Uterus (tissue), 4 donors: ENCODE data around the gene ADGRG6. TPM values are rescaled to one million over a fixed set of nuclear protein-coding genes. Genes with fewer than 3 reads are reported as not detected.

Experiments used
- DNase-seq, 2 donors: peaks; one replicate each; pipeline ENCODE4 v3.0.0-alpha.2; 2019 to 2020
- H3K27ac ChIP-seq, 2 donors: fragments of 200-600 bp; sonication (generic); 1 replicate in 1 of 2; 2 replicates in 1 of 2; pipeline ENCODE4 v1.5.1; 2016 to 2018
- H3K27me3 ChIP-seq, 2 donors: fragments of 200-600 bp; sonication (generic); one replicate each; pipeline ENCODE4 v1.5.1; 2018 to 2019; ENCODE audit warnings: control low read depth in 1 of 2
- H3K36me3 ChIP-seq, 2 donors: fragments of 200-600 bp; sonication (generic); one replicate each; pipeline ENCODE4 v1.5.1; 2019; ENCODE audit warnings: control low read depth in 1 of 2
- H3K4me1 ChIP-seq, 2 donors: fragments of 200-600 bp; sonication (generic); one replicate each; pipeline ENCODE4 v1.5.1; 2018 to 2019; ENCODE audit warnings: control low read depth in 1 of 2
- H3K4me3 ChIP-seq, 2 donors: fragments of 200-600 bp; sonication (generic); 1 replicate in 1 of 2; 2 replicates in 1 of 2; pipeline ENCODE4 v1.5.1; 2018 to 2019; ENCODE audit warnings: mild to moderate bottlenecking in 1 of 2
- H3K9me3 ChIP-seq, 2 donors: fragments of 200-600 bp; sonication (generic); one replicate each; pipeline ENCODE4 v1.5.1; 2019; ENCODE audit warnings: control low read depth in 1 of 2
- CTCF ChIP-seq, 4 experiments: fragments of 200-600 bp in 2 of 4; fragments of 450-650 bp in 2 of 4; sonication (generic) in 2 of 4; IDR thresholded peaks; one replicate each; pipeline ENCODE4 v1.5.1; 2016 to 2019; ENCODE audit warnings: antibody characterized with exemption in 4 of 4, mild to moderate bottlenecking in 2 of 4, moderate library complexity in 1 of 4
- POLR2A ChIP-seq, 2 donors: fragments of 450-650 bp; IDR thresholded peaks; one replicate each; pipeline ENCODE4 v1.6.1; 2016; ENCODE audit warnings: antibody characterized with exemption in 2 of 2, mild to moderate bottlenecking in 1 of 2, moderate library complexity in 1 of 2
- intact Hi-C: fragments of 100-400 bp; cut with DNase I; formaldehyde crosslinking; loops from one replicate; pipeline ENCODE4 v1.15.1; 2023; ENCODE audit warnings: low total_unique reads
- total RNA-seq, 4 donors: library from RNA; depleted of rRNA in 3 of 4; stranded (reverse); fragments of >200 nt in 3 of 4; gene quantifications; one replicate each; pipeline versions ENCODE4 v1.1.0 to v1.2.4, GENCODE V29; 2014 to 2023
- donor health status: DM: yes; HTN: yes; CAD: no.

ADGRG6 gene
- total RNA-seq, 4 donors from 2014 or later = 3.6 to 23.8 (median 9.5) TPM

DNA sequence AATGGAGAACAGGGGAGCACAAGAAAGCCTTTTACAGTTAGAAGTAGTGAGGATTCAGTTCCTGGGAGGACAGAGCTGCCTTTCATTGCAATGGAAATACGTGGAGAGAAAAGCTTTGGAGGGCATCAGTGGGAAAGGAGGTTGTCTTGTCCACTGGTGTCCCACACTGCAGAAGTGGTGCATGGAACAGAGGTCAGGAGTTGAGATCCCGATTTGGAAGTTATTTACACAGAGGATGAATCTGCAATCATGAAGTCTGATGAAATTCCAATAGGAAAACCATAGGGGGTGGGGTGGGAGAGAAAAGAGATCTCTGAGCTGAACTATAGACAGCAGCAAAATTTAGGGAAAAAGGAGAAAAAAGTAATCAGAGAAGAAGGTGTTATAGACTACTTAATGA is 33.6 kb downstream of the ADGRG6 start:
- Histone ChIP-seq H3K4me3 (no peak overlapping the region), H3K27ac (no peak overlapping the region), H3K9me3 (no peaks in the 10 kb centered on the region), H3K4me1 (no peaks in the 10 kb centered on the region), H3K36me3 (no peaks in the 10 kb centered on the region), H3K27me3 (no peaks in the 10 kb centered on the region)
- TF ChIP-seq POLR2A (IDR thresholded peaks at IDR 0.05) = no peak
- no peak for TF ChIP-seq CTCF (IDR thresholded peaks at IDR 0.05)
- DNase-seq = no peak
- intact Hi-C loops = no loop called here

DNA sequence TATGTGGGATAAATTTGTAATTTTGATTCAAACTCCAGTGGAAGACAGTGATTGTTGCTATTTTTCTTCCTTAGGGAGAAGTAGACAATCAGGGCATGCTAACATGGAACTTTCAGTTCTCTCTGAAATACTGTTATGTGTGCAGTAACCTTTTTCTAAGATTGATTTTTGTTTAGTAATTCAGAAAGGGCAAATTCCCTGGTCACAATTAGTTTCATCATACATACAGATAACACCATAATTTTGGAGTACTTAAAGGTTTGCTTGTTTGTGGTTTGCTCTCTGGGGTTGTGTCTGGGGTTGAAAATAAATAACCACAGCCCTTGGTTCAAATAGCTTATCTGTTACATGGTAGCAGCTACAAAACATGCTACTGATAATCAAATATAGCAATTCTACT is 34.4 kb downstream of the ADGRG6 start:
- H3K9me3 ChIP-seq = no peaks in the 10 kb centered on the region
- intact Hi-C loops = no loop called here
- no peak for DNase-seq
- H3K27ac ChIP-seq = no peak overlapping the region
- H3K27me3 ChIP-seq = no peaks in the 10 kb centered on the region
- no peak overlapping the region for H3K4me3 ChIP-seq
- no peak for TF ChIP-seq CTCF (IDR thresholded peaks at IDR 0.05)
- no peak for TF ChIP-seq POLR2A (IDR thresholded peaks at IDR 0.05)
- H3K4me1 ChIP-seq = no peaks in the 10 kb centered on the region
- H3K36me3 ChIP-seq = no peaks in the 10 kb centered on the region

DNA sequence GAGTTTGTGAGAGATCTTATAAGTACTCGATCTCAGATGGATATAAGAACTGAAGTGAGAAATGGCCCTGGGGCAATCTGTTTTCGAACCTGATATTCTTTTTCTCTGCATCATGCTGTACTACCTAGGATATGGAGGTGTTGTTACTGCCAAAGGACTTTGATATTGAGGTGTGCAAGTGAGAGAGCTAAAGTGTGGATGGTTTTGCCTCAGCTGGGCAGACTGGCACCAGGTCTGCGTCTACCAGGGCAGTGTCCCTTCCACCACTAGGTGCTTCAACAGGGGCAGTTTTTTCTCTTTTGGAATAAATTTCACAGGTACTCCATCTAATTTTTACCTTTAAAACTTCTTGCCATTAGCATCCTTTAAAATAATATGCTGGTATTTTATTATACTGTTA is 35.0 kb downstream of the ADGRG6 start:
- Histone ChIP-seq H3K27ac (no peak overlapping the region), H3K36me3 (no peaks in the 10 kb centered on the region), H3K27me3 (no peaks in the 10 kb centered on the region), H3K4me3 (no peak overlapping the region), H3K9me3 (no peaks in the 10 kb centered on the region), H3K4me1 (no peaks in the 10 kb centered on the region)
- intact Hi-C loops = no loop called here
- TF ChIP-seq POLR2A (IDR thresholded peaks at IDR 0.05) (no peak), CTCF (IDR thresholded peaks at IDR 0.05) (no peak)
- DNase-seq = no peak

GRCh38 chr6:142339113-142339512 is 37.3 kb downstream of the ADGRG6 start:
- TF ChIP-seq POLR2A (IDR thresholded peaks at IDR 0.05) (no peak), CTCF (IDR thresholded peaks at IDR 0.05) (no peak)
- H3K27me3 ChIP-seq = peaks cover 0 to 4% of the 10 kb centered on the region in 2 donors
- H3K4me1 ChIP-seq = no peaks in the 10 kb centered on the region
- no peak overlapping the region for H3K27ac ChIP-seq
- no peak overlapping the region for H3K4me3 ChIP-seq
- H3K36me3 ChIP-seq = no peaks in the 10 kb centered on the region
- H3K9me3 ChIP-seq = no peaks in the 10 kb centered on the region
- intact Hi-C loops = no loop called here
- no peak for DNase-seq

GRCh38 chr6:142339968-142340658 is 38.3 kb downstream of the ADGRG6 start:
- no peak overlapping the region for H3K4me3 ChIP-seq
- intact Hi-C loops = no loop called here
- no peak overlapping the region for H3K27ac ChIP-seq
- peaks cover 0 to 4% of the 10 kb centered on the region in 2 donors for H3K27me3 ChIP-seq
- TF ChIP-seq POLR2A (IDR thresholded peaks at IDR 0.05) (no peak), CTCF (IDR thresholded peaks at IDR 0.05) (no peak)
- H3K9me3 ChIP-seq = no peaks in the 10 kb centered on the region
- DNase-seq = no peak
- no peaks in the 10 kb centered on the region for H3K4me1 ChIP-seq
- H3K36me3 ChIP-seq = no peaks in the 10 kb centered on the region
